Uterus (tissue), 4 donors: ENCODE measurements around the gene UNC45B. TPM values are rescaled to one million over a fixed set of nuclear protein-coding genes. Genes with fewer than 3 reads are reported as not detected.
A peak's percentile ranks its signal among the peaks of the same experiment; 100 is the strongest.

ENCODE experiments used
- DNase-seq, 2 donors: peaks; one replicate each; pipeline ENCODE4 v3.0.0-alpha.2; 2019 to 2020
- H3K27ac ChIP-seq, 2 donors: fragments of 200-600 bp; sonication (generic); 1 replicate in 1 of 2; 2 replicates in 1 of 2; pipeline ENCODE4 v1.5.1; 2016 to 2018
- H3K27me3 ChIP-seq, 2 donors: fragments of 200-600 bp; sonication (generic); one replicate each; pipeline ENCODE4 v1.5.1; 2018 to 2019; ENCODE audit warnings: control low read depth in 1 of 2
- H3K36me3 ChIP-seq, 2 donors: fragments of 200-600 bp; sonication (generic); one replicate each; pipeline ENCODE4 v1.5.1; 2019; ENCODE audit warnings: control low read depth in 1 of 2
- H3K4me1 ChIP-seq, 2 donors: fragments of 200-600 bp; sonication (generic); one replicate each; pipeline ENCODE4 v1.5.1; 2018 to 2019; ENCODE audit warnings: control low read depth in 1 of 2
- H3K4me3 ChIP-seq, 2 donors: fragments of 200-600 bp; sonication (generic); 1 replicate in 1 of 2; 2 replicates in 1 of 2; pipeline ENCODE4 v1.5.1; 2018 to 2019; ENCODE audit warnings: mild to moderate bottlenecking in 1 of 2
- H3K9me3 ChIP-seq, 2 donors: fragments of 200-600 bp; sonication (generic); one replicate each; pipeline ENCODE4 v1.5.1; 2019; ENCODE audit warnings: control low read depth in 1 of 2
- POLR2A ChIP-seq, 2 donors: fragments of 450-650 bp; IDR thresholded peaks; one replicate each; pipeline ENCODE4 v1.6.1; 2016; ENCODE audit warnings: antibody characterized with exemption in 2 of 2, mild to moderate bottlenecking in 1 of 2, moderate library complexity in 1 of 2
- intact Hi-C: fragments of 100-400 bp; cut with DNase I; formaldehyde crosslinking; loops from one replicate; pipeline ENCODE4 v1.15.1; 2023; ENCODE audit warnings: low total_unique reads
- total RNA-seq, 4 donors: library from RNA; depleted of rRNA in 3 of 4; stranded (reverse); fragments of >200 nt in 3 of 4; gene quantifications; one replicate each; pipeline versions ENCODE4 v1.1.0 to v1.2.4, GENCODE V29; 2014 to 2023
- TF ChIP-seq, protein P1 (sequence below), 4 experiments: fragments of 200-600 bp in 2 of 4; fragments of 450-650 bp in 2 of 4; sonication (generic) in 2 of 4; IDR thresholded peaks; one replicate each; pipeline ENCODE4 v1.5.1; 2016 to 2019; ENCODE audit warnings: antibody characterized with exemption in 4 of 4, mild to moderate bottlenecking in 2 of 4, moderate library complexity in 1 of 4
- donor health status: DM: yes; HTN: yes; CAD: no.

The UNC45B gene
- total RNA-seq, 4 donors from 2014 or later = 0.21 to 0.55 TPM; not detected in 2

DNA sequence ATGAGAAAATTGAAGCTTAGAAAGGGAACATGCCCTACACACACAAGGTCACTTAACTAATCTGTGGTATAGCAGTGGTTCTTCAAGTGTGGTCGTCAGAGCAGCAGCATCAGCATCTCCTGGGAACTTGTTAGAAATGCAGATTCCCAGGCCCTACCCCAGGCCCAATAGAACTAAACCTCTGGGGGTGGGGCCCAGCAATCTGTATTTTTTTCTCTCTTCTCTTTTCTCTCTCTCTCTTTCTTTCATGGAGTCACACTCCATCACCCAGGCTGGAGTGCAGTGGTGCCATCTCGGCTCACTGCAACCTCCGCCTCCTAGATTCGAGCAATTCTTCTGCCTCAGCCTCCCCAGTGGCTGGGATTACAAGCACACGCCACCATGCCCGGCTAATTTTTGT is 9.4 kb upstream of the UNC45B start:
- Histone ChIP-seq H3K27ac (no peak overlapping the region), H3K9me3 (no peaks in the 10 kb centered on the region), H3K27me3 (no peaks in the 10 kb centered on the region), H3K4me1 (no peaks in the 10 kb centered on the region), H3K4me3 (no peak overlapping the region), H3K36me3 (no peaks in the 10 kb centered on the region)
- DNase-seq = no peak
- TF ChIP-seq, protein P1, sequence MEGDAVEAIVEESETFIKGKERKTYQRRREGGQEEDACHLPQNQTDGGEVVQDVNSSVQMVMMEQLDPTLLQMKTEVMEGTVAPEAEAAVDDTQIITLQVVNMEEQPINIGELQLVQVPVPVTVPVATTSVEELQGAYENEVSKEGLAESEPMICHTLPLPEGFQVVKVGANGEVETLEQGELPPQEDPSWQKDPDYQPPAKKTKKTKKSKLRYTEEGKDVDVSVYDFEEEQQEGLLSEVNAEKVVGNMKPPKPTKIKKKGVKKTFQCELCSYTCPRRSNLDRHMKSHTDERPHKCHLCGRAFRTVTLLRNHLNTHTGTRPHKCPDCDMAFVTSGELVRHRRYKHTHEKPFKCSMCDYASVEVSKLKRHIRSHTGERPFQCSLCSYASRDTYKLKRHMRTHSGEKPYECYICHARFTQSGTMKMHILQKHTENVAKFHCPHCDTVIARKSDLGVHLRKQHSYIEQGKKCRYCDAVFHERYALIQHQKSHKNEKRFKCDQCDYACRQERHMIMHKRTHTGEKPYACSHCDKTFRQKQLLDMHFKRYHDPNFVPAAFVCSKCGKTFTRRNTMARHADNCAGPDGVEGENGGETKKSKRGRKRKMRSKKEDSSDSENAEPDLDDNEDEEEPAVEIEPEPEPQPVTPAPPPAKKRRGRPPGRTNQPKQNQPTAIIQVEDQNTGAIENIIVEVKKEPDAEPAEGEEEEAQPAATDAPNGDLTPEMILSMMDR (IDR thresholded peaks at IDR 0.05) = no peak
- TF ChIP-seq POLR2A (IDR thresholded peaks at IDR 0.05) = no peak
- intact Hi-C loops = no loop called here

DNA sequence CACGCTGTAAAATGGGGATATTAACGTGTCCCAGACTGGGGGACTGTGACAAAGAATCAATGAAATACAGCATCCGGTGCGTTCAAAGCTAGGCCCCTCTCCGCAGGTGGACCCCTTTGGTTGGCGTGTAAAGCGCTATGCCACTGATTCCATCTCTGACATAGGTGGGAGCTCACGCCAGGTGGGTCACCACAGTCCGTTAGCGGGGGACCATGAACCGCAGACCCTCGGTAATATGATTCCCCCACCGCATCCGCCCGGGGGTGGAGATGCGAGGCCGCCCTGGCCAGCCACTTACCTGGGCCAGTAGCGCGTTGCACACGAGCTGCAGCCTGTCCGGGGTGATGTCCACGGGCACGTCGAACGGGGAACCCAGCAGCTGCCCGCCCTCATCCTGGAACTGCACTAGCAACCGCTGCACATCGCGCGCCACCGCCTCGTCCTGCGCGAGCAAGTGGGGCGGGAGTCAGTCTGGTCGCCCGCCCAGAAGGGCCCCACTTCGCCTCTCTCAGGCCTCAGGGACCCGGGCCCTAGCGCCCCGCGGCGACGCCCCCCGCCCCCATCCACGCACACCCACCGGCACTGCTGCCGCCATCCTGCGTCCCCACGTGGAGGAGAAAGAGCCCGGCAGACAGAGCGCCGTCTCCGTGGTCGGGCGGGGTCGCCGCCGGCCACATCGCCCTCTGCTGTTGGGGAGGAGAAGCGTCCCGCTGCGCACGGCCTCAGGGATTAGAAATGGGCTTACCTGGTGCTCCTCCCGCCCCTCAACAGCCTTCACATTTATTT is 5.7 kb upstream of the UNC45B start, which contains the start of gene NLE1:
Gene NLE1 (minus strand): TSS at position 623 of the 786 bp plus-strand sequence. CDS start 28 bp downstream, at position 595.
- Histone ChIP-seq H3K4me1 (no peaks in the 10 kb centered on the region), H3K9me3 (no peaks in the 10 kb centered on the region), H3K36me3 (no peaks in the 10 kb centered on the region), H3K27ac (no peak within 1 kb of the TSS), H3K27me3 (no peaks in the 10 kb centered on the region), H3K4me3 (peak within 1 kb of the TSS; percentile 76 to 92)
- intact Hi-C loops = no loop called here
- DNase-seq = peak; percentile 63 to 82
- TF ChIP-seq, protein P1 (IDR thresholded peaks at IDR 0.05) = peak; percentile 90 to 98 (median 95)
- TF ChIP-seq POLR2A (IDR thresholded peaks at IDR 0.05) = no peak

DNA sequence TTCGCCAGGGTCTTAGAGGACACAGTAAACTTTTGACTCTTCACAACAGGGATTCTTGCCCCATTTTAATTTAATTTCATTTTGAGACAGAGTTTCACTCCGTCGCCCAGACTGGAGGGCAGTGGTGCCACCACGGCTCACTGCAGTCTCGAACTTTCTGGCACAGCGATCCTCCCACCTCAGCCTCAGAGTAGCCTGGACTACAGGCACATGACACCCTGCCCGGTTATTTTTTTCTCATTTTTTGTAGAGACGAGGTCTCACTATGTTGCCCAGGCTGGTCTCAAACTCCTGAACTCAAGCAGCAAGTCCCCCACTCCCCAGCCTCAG is 5.2 kb upstream of the UNC45B start:
- Histone ChIP-seq H3K4me3 (peak overlapping the region; percentile 76 to 92), H3K27me3 (no peaks in the 10 kb centered on the region), H3K27ac (no peak overlapping the region), H3K4me1 (no peaks in the 10 kb centered on the region), H3K36me3 (no peaks in the 10 kb centered on the region), H3K9me3 (no peaks in the 10 kb centered on the region)
- TF ChIP-seq, protein P1 (IDR thresholded peaks at IDR 0.05) = no peak
- no peak for TF ChIP-seq POLR2A (IDR thresholded peaks at IDR 0.05)
- intact Hi-C loops = no loop called here
- no peak for DNase-seq

DNA sequence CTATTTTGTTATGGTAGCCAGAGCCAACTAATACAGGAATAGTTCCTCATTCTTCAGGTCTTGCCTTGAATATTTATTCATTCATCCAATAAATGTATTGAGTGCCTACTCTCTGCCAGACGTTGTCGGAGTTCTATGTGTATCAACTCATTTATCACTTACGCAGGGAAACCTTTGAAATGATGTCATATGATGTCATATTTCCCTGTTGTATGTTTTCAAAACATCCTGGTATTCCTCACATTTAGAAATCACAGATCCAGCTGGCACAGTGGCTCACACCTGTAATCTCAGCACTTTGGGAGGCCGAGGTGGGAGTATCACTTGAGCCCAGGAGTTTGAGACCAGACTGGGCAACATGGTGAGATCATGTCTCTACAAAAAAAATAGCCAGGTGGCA is 2.8 kb upstream of the UNC45B start:
- intact Hi-C loops = no loop called here
- TF ChIP-seq POLR2A (IDR thresholded peaks at IDR 0.05) = no peak
- TF ChIP-seq, protein P1 (IDR thresholded peaks at IDR 0.05) = no peak
- no peaks in the 10 kb centered on the region for H3K27me3 ChIP-seq
- H3K27ac ChIP-seq = no peak overlapping the region
- no peaks in the 10 kb centered on the region for H3K4me1 ChIP-seq
- no peaks in the 10 kb centered on the region for H3K36me3 ChIP-seq
- DNase-seq = no peak
- no peak overlapping the region for H3K4me3 ChIP-seq
- H3K9me3 ChIP-seq = no peaks in the 10 kb centered on the region

DNA sequence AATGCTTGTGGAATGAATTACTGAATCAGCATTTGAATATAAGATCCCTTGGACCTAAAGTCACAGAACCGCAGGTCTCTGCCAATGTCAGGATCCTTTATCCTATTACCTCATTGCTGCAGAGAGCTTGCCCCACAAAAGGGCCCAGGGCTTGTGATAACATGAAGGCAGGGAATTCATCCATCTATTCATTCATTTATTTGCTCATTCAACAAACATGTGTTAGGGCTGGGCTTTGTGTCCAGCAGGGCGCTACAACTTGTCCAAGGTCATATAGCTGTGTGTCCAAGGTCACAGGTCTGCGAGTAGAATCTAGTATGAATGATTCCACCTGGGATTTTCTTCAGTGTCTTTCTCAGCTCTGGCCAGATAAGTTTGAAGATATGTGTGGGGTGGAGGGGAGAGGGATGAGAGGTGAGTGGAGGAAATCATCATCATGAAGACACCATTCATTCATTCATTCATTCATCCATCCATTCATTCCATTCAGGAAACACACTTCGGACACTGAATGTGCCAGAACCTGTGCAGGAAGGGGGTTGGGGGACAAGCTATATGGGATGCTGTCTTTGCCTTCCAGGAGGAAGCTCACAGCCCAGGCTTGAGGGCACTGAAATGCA is 1.3 kb upstream of the UNC45B start:
- no peaks in the 10 kb centered on the region for H3K9me3 ChIP-seq
- TF ChIP-seq, protein P1 (IDR thresholded peaks at IDR 0.05) = no peak
- no peak for TF ChIP-seq POLR2A (IDR thresholded peaks at IDR 0.05)
- intact Hi-C loops = no loop called here
- no peak for DNase-seq
- no peaks in the 10 kb centered on the region for H3K36me3 ChIP-seq
- H3K27ac ChIP-seq = no peak overlapping the region
- H3K4me3 ChIP-seq = no peak overlapping the region
- H3K27me3 ChIP-seq = no peaks in the 10 kb centered on the region
- H3K4me1 ChIP-seq = no peaks in the 10 kb centered on the region
